ENCODE data around the gene DYNC2H1.
"Not testable (repeated sequence)": the region's sequence is repeated elsewhere in the genome, so short reads cannot be mapped to it uniquely, and the experiment has no call there.

Gene DYNC2H1

DNA sequence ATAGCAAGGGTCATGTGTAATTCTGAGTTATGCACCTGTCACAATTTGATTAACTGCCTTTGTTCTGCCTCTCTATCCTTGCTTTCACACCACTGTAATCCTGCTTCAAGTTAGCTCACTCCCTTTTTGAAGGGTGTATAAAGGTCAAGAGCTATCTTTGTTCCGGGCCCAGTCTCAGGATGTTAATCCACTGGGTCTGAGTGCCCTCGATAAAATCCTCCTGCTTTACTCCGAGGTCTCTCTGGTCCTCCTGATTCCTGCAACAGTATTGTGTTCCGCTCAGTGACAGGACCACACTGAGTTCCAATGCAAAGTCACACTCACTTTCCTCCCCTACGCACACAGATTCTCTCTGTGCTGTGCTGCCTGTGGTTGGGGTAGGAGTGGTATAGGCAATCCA lies 186.5 kb downstream of the DYNC2H1 start:
- no peak for DNase-seq

DNA sequence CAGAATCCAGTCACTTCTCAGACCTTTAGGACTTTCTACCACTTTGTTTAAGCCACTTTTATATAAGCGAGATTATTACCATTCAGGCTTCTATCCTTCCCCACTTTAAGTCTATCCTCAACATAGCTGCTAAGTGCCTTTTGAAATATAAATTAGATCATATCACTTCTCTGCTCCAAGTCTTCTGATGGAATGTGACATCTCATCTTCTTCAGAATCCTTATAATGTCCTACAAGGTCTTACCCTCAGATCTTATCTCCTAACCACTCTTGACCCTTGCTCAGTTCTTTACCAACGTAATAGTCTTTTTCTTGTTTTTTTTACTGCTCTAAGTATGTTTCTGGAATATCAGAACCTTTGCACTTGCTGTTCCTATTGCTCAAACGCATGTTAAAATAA lies 188.7 kb downstream of the DYNC2H1 start:
- no peak for DNase-seq

DNA sequence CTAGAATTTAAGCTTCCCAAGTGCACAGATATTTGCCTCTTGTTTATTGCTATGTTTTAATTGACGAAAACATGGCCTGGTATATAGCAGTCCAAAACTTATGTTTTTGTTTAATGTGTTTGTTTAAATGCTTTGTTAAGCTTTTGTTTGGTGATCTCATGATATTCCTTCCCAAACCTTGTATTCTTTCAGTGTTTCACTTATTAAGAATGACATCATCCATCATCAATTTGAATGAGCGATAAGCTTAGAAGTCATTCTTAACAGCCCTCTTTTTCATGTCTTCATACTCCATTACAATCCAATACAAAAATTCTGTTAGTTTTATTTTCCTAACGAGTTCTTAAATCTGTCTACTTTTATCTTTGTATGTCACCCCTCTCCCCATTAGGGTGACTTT lies 206.0 kb downstream of the DYNC2H1 start:
- no peak for DNase-seq

DNA sequence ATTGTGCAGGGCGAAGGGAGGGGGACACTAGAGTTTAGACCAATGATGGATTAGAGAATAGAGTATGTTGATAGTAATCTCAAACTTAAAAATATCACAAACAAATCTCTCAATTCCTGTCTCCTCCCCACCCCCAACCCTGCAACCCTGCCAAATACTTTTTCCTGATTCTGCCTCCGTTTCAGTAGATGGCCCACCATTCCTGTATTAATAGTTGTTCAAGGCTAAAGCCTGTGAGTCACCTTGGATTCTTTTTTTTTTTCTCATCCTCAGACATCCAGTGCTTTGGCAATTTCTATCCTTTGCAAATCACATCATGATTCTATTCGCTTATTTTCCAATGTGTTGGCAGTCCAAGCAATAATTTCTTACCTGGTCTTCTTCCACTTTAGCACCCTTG lies 207.9 kb downstream of the DYNC2H1 start:
- no peak for DNase-seq

DNA sequence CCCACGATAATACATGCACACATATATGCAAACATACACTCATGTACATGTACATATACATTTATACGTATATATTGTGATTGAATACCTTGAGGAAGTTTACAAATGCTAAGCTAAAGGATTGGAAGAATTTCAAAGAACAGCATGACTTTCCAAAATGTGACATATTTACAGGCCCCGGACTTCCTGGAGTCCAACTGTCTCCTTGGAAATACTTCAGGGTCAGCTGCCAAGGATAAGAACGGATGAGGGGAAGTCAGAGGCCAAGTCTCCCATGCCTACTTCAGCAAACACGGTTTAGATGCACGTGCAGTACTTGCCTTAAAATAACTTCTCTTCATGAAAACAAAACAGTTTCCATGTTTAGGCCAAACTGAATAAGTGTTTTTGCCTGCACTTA lies 213.6 kb downstream of the DYNC2H1 start:
- DNase-seq = no peak

DNA sequence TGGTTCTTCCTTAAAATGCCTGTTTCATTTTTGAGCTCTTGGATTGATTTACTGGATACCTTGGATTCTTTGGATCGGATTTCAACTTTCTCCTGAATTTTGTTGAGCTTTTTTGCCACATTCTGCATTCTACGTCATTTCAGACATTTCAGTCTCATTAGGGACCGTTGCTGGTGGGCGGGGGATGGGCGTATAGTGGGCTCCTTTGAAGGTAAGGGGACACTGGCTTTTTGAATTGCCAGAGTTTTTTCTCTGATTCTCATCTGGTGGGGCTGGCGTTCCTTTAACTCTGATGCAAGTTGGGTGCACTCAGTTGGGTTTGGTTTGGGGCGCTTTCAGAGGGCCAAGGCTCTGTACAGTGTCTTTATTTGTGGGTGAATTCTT lies 216.5 kb downstream of the DYNC2H1 start:
- DNase-seq = no peak

DNA sequence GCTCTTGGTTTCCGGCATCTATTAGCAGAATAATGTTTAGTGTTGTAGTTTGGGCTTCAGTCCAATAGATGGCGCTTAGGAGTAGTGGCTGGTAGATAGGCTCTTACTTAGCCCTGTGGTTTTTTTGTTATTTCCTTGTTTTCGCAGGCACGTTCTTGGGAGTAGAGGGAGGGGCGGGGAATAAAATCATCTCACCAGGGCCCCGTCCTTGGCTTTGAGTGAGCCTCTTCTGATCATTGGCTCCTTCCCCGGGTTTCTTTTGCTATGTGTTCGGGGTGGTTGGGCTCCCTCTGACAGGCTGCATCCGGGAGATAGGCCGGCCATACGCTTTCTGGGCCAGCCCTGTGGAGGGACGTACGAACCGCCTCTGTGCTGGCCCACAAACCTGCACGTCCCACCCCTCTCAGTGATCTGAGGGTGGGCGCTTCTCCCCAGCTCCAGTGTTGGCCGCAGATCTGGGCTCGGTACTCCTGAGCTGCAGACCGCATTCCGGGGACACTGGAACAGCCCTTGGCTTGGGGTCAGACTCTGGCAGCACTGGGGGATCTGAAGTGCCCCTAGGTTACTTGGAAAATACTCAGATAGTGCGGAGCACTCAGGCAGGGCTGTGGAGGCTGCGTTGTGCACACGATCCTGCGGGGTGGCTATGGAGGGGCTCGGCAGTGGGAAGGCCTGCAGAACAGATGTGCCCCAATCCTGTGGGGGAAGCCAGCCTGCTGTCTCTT lies 217.0 kb downstream of the DYNC2H1 start:
- peak; percentile 45 for DNase-seq

DNA sequence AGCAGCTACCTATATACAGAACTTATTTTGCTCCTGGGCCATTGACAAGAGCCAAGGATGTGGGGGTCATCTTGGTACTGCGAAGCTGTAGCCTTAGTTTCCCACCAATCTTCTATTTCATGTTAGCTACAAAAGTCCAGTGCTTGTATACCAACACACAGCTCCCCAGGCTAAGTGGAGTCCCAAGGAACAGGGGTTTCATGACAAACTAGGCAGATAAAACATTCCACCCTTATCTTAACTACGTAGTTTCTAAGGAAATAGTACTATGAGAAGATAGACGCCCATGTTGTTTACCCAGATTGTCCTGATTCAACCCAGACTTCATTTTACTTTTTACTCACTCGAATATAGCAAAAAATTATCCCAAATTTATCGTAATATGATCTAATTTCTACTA lies 218.5 kb downstream of the DYNC2H1 start:
- DNase-seq = no peak

DNA sequence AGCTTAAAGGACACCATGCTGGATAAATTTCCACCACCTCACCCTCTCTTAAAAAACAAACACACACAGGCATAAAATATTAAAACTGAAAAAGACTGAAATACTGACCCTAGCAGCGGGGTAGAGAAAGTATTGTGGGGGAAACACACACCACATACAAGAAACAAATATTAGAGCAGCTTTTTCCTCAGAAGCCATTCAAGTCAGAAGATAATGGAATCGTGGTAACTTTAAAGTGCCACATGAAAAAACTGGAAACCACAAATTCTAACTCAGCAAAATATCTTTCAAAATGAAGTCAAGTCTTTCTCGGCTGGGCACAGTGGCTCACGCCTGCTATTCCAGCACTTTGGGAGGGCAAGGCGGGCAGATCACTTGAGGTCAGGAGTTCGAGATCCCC lies 223.2 kb downstream of the DYNC2H1 start:
- DNase-seq = no peak

DNA sequence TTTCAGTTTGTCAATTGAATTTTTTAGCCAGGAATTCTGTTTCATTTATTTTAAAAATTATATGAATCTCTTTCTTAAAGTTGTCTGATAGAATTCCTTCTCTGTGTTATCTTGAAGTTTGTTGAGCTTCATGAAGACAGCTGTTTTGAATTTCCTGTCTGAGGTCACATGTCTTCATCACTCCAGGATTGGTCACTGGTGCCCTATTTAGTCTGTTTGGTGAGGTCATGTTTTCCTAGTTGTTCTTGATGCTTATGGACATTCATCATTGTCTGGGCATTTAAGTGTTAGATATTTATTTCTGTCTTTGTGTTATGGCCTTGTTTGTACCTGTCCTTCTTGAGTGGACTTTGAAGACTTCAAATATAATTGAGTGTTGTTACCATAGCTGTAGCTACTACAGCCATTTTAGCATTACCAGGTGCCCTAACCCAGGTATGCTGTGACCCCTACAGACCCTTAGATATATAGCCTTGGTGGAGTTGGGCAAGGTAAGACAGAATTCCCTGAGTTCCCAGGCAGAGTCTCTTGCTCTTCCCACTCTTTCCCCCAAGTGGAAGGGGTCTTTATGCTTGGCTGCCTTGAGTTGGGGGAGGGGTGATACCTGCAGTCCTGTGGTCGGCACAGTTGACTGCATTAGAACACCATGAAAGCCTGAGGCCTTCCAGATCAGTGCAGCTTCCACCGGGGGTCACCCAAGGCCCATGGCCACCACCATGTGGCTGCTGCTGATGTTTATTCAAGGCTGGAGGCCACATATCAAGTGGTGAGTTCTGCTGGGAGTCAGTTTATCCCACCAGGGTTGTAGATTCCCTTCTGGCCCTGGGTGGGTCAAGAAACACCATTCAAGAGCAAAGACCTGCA lies 229.6 kb downstream of the DYNC2H1 start:
- DNase-seq = peak; percentile 4

DNA sequence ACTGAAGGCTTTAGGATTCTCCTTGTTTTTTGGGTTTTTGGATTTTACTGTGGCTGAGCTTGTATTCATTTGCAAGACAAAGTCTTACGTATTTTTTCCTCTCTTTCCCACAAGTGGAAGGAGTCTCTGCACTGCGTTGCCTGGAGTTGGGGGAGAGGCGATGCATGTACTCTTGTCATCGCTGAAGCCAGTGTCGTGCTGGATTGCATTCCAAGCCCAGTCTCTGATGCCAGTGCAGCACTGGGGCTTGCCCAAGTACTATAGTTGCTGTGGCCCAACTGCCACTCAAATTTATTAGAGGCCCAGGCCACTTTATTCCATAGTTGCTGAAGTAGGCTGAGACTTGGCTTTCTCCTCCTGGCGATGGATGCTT lies 230.2 kb downstream of the DYNC2H1 start:
- no peak for DNase-seq

DNA sequence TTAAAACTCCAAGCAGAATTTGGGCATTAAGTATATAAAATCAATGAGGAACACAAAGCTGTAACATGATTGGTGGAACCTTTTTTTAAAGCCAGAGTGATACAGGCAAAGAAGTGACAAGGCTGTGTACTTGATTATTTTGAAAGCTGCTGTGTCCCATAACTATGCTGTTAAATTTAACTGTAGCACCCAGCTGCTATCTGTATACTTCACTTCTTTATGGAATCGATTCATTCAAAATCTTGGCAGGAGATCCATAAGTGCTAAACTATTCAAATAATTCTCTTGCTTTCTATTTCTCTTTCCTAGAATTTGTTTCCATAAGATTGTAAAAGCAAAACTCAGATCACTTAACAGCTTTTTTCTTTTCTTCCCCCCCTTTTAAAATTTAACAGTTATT lies 231.7 kb downstream of the DYNC2H1 start:
- no peak for DNase-seq

DNA sequence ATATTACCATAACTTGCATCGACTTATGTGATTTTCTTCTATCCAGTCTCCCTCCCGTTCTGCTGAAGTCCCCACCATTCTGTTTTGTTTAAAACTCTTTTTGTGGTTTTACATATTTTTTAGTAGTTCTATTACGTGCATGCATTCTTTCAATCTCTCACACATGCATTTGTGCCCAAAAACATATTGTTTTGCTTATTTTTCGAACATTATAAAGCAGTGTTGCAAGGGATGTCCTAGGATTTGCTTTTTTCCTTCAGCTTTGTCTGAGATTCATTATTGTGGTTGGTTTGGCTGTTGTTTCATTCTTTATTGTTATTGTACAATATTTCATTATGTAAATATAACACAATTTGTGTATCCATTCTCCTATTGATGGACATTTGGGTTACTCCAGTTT lies 235.7 kb downstream of the DYNC2H1 start:
- no peak for DNase-seq

DNA sequence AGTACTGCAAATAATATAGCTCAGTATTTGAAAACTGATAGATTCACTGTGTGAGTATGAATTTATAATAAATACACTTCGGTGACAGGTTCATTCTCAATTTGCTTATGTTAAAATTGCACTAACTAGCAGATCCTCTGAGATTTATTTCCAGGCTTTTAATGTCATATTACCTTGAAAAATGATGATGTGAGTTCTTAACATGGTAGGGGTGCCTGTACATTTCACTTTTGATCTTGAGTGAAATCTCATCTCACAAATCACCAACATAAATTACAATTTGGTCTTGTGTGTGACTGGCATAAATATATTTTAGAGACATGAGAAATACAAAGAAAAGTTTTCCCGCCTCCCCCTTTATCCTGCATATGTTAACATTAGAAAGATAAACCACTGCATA lies 240.4 kb downstream of the DYNC2H1 start:
- no peak for DNase-seq

DNA sequence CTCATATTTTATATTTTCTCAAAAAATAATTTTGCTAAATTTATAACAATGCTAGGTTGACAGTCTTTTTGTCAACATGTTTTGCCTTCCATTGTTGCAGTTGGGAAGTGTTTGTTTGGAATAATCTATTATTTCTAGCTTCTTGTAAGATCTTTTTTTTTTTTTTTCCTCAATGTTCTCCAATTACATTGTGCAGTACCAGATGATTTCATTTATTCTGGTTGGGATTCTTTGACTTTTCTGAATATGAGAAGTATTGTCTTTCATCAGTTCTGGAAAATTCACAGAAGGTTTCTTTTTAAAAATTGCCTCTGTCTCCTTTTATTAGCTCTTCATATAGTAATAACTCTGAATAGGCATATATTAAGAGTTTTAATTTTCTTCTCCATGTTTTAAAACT lies 245.4 kb downstream of the DYNC2H1 start:
- DNase-seq = no peak

DNA sequence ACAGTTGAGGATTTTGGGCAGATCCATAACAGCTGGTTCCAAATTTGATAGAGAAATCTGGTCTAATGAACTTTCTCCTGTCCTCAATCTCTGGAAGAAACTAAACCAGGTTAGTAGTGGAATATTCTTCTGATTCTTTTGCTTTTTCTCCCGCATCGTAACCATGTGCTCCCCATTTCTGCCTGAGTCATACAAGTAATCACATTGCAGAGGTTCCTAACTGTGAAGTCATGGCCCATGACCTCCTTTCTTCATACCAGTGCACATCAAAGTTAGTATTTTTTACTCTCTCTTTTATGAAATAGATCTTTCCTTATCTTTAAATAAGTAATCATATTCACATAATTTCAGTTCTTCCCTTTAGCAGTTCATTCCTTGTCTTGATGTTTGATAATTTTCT lies 249.0 kb downstream of the DYNC2H1 start:
- DNase-seq = no peak

DNA sequence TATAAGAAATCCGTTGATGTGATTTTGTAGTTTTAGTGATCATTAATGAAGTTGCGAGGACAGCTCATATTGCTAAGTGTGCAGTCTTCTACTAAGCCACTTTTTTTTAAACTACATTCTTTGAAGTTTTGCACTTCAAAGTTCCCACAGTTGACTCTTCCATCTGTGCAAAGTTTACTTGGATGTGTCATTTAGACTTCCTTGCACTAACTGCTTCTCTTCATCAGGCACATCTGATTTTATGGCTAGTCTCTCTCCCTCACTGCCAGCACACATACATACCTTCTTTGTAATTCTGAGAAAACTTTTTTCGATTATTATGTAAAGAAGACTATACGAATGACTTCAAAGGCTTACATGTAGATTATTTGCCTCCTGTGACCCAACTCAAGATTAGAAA lies 250.0 kb downstream of the DYNC2H1 start:
- no peak for DNase-seq

DNA sequence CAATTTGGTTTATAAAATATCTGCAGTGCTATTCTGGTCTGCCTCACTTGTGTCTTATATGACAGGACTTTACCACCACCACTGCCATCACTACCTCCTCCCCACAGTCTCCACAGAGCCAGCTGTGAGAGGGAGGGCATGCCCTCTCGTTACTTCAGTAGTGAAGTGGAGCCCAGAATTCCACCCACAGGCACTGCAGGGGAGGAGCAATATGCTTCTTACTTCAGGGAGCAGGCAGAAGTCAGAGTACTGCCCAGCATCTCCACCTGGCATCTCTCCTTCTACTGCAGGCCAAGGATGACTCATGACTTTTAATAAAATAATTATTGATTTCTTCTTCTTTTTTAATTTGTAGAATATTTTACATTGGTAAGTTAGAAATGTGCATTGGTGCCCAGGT lies 255.5 kb downstream of the DYNC2H1 start:
- DNase-seq = no peak

DNA sequence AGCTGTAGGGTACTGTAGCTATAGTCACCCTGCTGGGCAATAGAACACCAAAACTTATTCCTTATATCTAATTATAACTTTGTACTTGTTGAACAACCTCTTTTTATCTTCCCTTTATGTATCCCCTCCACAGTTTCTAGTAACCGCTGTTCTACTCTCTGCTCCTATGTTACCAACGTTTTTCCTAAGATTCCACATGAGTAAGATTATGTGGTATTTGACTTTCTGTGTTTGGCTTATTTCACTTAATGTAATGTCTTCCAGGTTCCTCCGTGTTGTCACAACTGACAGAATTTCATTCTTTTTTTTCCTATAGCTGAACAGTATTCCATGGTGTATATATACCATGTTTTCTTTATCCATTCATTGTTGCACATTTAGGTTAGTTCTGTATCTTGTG lies 258.4 kb downstream of the DYNC2H1 start:
- DNase-seq = no peak

DNA sequence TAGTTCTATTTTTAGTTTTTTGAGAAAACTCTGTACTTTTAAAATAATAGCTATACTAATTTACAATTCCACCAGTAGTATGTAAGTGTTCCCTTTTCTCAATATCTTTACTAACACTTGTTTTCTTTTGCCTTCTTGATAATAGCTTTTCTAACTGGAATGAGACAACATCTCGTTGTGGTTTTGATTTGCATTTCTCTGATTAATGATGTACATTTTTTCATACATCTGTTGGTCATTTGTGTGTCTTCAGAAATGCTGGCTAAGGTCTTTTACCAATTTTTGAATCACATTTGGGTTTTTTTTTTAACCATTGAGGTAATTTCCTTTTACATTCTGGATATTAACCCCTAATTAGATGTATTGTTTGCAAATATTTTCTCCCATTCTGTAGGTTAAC lies 258.9 kb downstream of the DYNC2H1 start:
- no peak for DNase-seq

DNA sequence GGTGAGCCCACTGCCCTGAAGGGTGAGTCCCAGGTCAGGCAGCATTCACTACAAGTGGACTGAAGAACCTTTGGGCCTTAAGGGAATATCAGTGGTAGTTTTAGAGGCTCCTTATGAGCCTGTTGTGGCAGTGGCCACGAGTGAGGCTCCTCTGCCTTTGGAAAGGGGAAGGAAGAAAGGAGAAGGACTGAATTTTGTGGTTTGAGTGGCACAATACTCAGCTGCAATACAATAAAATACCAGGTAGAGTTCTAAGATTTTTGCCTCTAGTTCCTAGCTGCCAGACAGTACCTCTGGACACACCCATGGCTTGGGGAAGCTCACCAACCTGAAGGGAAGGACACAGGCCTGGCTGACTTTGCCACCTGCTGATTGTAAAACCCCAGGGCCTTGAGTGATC lies 260.9 kb downstream of the DYNC2H1 start:
- no peak for DNase-seq

DNA sequence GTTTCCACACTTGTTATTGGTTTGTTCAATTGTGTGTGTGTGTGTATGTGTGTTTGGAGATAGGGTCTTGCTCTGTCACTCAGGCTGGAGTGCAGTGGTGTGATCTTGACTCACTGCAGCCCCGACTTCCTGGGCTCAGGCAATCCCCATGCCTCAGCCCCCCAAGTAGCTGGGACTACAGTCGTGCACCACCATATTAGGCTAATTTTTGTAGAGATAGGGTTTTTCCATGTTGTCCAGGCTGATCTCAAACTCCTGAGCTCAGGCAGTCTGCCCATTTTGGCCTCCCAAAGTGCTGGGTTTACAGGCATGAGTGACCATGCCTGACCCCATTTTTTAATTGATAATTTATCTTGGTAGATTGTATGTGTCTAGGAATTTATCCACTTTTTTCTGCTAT lies 263.7 kb downstream of the DYNC2H1 start:
- no peak for DNase-seq

DNA sequence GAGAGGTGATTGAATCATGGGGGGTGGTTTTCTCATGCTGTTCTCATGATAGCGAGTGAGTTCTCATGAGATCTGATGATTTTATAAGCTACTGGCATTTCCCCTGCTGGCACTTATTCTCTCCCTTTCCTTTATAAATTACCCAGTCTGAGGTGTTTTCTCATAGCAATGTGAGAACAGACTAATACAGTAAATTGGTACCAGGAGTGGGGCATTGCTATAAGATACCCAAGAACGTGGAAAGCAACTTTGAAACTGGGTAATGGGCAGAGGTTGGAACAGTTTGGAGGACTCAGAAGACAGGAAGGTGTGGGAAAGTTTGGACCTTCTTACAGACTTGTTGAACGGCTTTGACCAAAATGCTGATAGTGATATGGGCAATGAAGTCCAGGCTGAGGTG lies 265.0 kb downstream of the DYNC2H1 start:
- DNase-seq = not testable (repeated sequence)

DNA sequence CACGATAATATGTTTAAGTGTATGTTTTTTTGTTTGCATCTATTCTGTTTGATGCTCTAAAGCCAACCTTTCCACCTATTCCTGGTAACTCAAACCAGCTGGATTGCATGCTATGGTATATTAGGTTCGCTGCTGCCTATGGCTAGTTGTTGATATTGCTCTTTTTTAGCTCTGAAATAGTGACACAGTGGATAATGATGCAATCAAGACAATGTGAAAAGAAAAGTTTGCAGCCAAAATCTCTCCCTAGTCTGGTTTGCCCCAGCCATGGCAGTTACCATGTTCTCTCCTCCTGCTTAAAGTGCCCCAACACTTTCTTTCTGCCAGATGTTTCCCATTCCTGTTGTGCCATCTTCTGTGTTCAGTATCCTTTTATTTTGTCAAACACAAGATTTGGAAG lies 269.7 kb downstream of the DYNC2H1 start:
- DNase-seq = no peak

DNA sequence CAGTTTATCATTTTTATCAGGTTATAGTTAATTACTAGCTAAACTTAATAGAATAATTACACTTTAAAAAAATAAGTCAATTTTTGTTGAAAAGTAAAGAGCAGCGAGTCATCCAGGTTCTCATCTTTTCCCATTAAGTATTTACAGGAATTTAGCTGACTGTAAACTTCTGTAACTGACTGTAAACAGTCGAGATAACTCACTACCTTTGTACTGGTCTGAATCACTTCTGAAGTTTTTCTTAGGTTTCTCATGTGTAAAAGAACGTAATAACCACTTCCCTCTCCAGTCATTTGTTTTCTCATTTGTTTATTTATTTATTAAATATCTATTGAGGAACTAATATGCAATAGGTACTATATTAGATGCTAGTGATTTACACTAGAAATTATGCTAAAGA lies 270.8 kb downstream of the DYNC2H1 start:
- DNase-seq = no peak

Measured in DMS153 (cell line).